ENCODE data around the gene GPR35. TPM values are rescaled to one million over a fixed set of nuclear protein-coding genes. Genes with fewer than 3 reads are reported as not detected.
"Not testable (repeated sequence)": the region's sequence is repeated elsewhere in the genome, so short reads cannot be mapped to it uniquely, and the experiment has no call there.

The GPR35 gene
- total RNA-seq, 2 donors from 2014 or later, result 2.0 to 4.4 TPM

DNA sequence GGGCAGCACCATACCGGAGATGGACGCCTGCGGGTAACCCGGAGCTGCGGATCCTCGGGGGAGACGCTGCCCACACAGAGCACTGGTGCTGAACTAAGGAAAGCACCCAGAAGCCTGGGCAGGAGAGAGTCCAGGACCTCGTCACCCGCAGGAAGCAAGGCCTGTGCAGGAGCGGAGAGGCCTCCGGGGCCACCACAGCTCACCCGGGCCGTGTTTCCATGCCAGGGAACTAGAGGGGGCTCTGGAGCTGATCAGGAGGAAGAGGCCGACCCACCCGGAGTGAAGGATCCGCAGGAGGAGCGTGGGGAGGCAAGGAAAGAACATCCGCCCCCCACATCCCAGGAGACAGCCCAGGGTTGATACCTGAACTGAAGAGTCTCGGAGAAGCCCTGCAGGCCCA, 53.6 kb downstream of the GPR35 start:
- not testable (repeated sequence) for H3K4me1 Mint-ChIP-seq; ATAC-seq (replicated peaks); H3K36me3 Mint-ChIP-seq (ENCODE audit: low read depth); H3K27me3 Mint-ChIP-seq; H3K27ac Mint-ChIP-seq; H3K4me3 Mint-ChIP-seq; H3K9me3 Mint-ChIP-seq

DNA sequence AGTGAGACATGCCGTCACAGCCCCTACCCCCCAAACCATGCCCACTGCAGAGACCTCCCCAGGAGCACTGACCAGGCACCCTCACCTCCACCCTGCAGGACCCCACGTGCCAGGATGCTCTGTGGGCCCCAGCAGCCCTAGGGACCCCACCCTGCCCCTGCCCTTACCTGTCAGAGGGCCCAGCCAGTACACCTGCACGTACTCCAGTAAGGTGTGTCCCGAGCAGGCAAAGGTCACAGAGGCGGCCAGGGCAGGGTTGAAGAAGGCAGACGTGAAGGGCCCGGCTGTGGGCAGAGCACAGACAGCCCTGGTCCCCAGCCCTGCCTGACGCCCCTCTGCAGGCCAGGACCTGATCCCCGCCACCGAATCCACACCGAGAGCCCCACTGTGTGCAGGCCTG, 54.9 kb downstream of the GPR35 start:
- ATAC-seq (replicated peaks); H3K9me3 Mint-ChIP-seq; H3K36me3 Mint-ChIP-seq (ENCODE audit: low read depth); H3K27ac Mint-ChIP-seq; H3K27me3 Mint-ChIP-seq; H3K4me1 Mint-ChIP-seq; H3K4me3 Mint-ChIP-seq: not testable (repeated sequence)

Other genes with a start within 250 kb of the GPR35 start
- 1 to 10 TPM; 4.0 to 4.6 TPM for gene GPC1, start 189.8 kb upstream of the GPR35 start, total RNA-seq
- 10 to 100 TPM; 14.5 to 28.8 TPM for gene ANKMY1, start 67.5 kb upstream of the GPR35 start, total RNA-seq
- 1 to 10 TPM; 3.6 to 8.3 TPM for gene DUSP28, start 65.1 kb upstream of the GPR35 start, total RNA-seq
- gene RNPEPL1, start 57.0 kb upstream of the GPR35 start, total RNA-seq, result 10 to 100 TPM; 27.2 to 52.7 TPM
- 10 to 100 TPM; 28.6 to 42.3 TPM for gene CAPN10, start 38.7 kb upstream of the GPR35 start, total RNA-seq
- not detected for gene AQP12B, start 57.4 kb downstream of the GPR35 start, total RNA-seq
- not detected for gene AQP12A, start 66.4 kb downstream of the GPR35 start, total RNA-seq
- gene KIF1A, start 194.7 kb downstream of the GPR35 start, total RNA-seq, result 1 to 10 TPM in 1 of 2 donors, under 1 TPM in 1; 0.37 to 1.1 TPM
- not detected for gene AGXT, start 243.3 kb downstream of the GPR35 start, total RNA-seq

All from activated T-helper 17 cell treated with anti-CD3 and anti-CD28 coated beads, Interleukin-2, amount 50 U/mL, for 72 hours (primary cell).